HG03460 (cell line): Measurements from ENCODE around the gene ATP2C2.

Source experiments
- ATAC-seq: cut with Tn5 transposase; IDR thresholded peaks from one replicate; pipeline ENCODE4 v1.9.1; 2021; ENCODE audit not compliant: unreplicated experiment

ATP2C2 gene

GRCh38 chr16:84465154-84465553 lies 96.8 kb downstream of the ATP2C2 start:
- no peak for ATAC-seq

DNA sequence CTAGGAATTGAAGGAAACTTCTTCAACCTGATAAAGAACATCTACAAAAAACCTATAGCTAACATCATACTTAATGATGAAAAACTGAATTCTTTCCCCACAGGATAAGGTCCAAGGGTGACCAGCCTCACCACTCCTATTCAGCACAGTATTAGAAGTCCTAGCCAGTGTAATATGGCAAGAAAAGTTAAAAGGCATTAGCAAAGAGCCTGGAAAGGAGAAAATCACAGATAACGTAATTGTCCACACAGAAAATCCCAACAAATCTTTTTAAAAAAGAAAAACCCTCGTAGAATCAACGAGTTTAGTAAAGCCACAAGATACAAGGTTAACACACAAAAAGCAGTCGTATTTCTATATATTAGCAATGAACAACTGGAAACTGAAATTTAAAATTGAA lies 98.4 kb downstream of the ATP2C2 start:
- ATAC-seq: no peak

GRCh38 chr16:84467256-84467655 lies 98.9 kb downstream of the ATP2C2 start:
- ATAC-seq: no peak

DNA sequence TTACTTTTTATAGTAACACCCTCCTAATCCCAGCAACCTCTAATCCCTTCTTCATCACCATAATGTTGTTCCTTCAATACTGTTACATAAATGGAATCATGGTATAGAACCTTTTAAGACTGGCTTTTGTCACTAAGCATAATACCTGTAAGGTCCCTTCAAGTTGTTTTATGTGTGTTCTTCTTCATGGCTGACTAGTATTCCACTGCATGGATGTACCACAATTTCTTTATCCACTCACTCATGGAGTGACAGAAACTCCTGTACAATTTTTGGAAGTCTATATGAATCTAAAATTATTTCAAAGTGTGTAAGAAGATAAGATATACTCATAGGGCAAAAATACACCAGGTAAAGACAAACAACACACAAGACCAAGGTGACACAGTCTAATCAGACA lies 99.4 kb downstream of the ATP2C2 start:
- no peak for ATAC-seq

DNA sequence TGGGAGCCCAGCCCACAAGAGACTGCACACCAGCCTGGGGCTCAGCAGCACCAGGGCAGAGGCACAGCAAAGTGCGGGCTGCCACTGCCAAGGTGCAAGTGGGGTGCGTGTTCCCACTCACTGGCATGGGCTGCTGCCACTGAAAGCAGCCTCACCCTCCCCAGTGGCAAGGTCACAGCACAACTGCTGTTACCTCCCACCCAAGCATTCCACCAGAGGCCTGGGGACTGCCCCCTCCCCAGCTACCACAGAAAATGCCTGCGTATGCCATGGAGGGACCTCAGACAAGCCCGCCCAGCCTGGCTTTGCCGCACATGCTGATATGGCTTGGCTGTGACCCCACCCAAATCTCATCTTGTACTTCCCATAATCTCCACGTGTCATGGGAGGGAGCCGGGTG lies 103.0 kb downstream of the ATP2C2 start:
- no peak for ATAC-seq

DNA sequence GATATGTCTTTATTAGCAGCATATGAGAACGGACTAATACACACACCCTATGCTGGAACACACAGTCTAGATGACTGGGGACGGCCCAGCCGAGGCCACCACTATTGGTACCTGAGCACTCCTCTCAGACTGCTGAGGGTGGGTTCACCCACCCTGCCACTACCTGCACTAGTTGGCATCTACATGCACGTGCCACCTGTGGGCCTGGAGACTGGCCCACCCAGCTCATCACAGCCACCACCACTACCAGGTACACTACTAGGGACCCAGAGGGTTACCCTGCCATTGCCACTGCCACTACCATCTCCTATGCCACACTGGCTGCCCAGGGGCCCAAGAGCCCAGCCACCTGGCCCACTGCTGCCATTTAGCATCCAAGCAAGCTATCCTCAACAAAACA lies 103.6 kb downstream of the ATP2C2 start:
- no peak for ATAC-seq

GRCh38 chr16:84475643-84476240 lies 107.4 kb downstream of the ATP2C2 start:
- ATAC-seq: no peak

- ATAC-seq: no peak
Observed at GRCh38 chr16:84476401-84476800, 108.1 kb downstream of the ATP2C2 start.

- no peak for ATAC-seq
Observed at GRCh38 chr16:84477661-84478060, 109.3 kb downstream of the ATP2C2 start.

- ATAC-seq: no peak
Observed at GRCh38 chr16:84478172-84478947, 110.0 kb downstream of the ATP2C2 start.

DNA sequence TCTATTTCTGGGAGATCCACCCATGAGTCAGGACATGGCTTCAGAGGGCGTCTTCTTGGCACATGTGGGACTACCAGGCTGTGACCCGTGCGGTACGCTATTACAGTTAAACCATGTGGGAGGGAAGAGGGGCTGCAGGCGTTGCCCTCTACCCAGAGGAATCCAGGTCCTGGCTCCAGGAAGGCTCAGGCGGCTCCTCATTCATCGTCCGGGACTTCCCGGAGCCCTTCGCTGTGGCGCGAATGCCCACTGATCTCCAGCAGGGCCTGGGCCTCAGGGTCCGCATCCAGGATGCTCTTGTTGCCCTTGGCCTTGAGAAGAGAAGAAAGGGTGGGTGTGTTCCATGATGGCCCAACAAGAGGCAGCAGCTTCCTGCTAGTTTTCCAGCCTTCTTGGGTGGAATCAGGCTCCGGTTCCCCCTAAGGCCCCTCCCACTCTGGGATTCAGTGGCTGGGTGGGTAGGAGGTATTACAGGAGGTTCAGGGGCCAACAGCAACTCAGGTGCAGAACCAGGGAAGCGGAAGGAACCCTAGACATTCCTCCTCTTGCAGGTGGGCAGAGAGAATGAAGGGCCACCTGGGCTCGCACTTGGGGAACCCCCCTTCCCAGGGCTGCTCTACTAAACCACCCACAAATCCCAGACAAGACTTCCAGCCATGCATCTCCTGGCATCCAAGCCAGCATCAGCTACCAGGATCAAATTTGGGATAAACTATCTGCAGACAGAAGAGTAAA lies 111.5 kb downstream of the ATP2C2 start:
- ATAC-seq: no peak

DNA sequence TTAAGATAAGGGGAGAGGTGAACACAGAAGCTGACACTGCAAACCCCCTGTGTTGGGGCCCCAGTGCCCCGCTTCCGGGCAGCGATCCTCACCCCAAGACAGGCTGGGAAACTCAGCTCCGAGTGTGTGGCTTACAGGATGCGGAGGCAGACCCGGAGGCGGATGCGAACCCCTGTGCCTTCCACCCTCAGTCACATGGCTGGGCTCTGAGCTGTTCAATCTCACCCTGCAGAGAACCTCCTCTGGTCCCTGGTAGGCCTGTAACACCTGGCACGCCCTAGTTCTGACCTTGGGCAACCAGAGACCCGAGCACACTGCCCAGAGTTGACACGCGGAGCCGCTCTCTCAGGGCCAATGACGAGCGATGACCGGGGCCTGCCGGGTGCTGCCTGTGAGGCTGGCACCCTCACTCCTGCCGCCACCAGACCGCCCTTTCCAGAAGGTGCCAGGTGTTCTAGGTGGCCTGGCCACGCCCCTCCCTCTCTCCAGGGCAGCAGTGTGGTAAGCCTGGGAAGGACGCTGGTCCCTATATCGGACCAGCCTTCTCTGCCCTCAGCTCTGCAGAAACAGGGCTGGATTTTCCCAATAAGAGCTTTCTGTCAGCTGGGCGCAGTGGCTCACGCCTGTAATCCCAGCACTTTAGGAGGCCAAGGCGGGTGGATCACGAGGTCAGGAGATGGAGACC lies 112.9 kb downstream of the ATP2C2 start:
- ATAC-seq: no peak

GRCh38 chr16:84482001-84482891 lies 113.9 kb downstream of the ATP2C2 start:
- no peak for ATAC-seq

GRCh38 chr16:84482951-84483881 lies 114.9 kb downstream of the ATP2C2 start:
- ATAC-seq: no peak

DNA sequence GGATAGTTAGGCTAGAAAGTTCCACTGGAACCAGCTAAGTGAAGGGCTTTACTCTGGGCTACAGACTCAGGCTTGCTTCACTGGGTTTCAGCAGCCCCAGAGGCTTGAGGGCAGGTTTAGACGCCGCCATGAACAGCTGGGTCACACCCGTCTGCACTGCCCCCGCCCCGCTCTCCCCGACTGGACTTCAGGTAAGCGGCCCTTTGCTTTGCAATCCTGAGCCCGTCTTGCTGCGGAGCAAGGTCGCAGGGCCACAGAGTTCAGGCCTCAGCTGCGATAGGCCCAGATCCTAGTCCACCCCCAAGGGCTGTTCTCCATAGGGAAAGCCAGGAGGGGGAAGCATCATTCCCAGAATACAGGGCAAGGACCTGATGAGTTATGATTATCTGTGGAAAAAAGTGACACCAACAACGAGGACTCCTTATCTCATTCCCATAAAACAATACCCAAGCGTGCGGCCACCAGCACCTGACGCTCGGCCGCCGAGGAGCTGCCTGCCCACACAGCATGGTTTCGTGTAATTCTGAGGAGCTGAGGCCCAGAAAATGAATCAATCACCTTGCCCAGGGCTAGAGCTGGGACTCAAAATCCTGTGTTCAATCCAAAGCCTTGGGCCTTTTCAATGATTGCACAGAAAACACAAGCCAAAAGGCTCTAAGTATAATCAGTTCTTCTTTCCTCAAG lies 115.7 kb downstream of the ATP2C2 start:
- ATAC-seq: no peak

- ATAC-seq: no peak
Observed at GRCh38 chr16:84484579-84485254, 116.4 kb downstream of the ATP2C2 start.

DNA sequence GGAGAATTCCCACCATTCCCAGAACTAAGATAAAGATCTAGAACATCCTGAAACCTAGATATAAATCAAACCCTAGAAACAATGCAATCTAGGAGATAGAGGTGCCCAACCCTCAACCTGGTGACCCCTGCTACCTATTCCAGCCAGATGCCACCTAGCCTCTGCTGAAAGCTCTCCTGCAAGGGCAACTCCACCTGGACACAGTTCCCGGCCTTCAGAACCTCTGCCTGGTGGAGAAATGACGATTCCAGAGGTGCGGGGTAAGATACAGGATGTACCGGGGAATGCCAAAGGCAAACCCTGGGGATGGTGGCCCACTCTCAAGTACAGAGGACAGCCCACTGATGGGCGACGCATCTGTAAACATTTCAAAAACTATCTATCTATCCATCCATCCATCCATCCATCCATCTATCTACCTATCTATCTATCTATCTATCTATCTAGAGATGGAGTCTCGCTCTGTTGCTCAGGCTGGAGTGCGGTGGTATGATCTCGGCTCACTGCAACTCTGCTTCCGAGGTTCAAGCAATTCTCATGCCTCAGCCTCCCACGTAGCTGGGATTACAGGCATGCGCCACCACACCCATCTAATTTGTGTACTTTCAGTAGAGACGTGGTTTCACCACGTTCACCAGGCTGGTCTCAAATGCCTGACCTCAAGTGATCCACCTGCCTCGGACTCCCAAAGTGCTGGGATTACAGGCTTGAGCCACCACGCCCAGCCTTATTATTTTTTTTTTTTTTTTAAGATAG lies 117.1 kb downstream of the ATP2C2 start:
- no peak for ATAC-seq

DNA sequence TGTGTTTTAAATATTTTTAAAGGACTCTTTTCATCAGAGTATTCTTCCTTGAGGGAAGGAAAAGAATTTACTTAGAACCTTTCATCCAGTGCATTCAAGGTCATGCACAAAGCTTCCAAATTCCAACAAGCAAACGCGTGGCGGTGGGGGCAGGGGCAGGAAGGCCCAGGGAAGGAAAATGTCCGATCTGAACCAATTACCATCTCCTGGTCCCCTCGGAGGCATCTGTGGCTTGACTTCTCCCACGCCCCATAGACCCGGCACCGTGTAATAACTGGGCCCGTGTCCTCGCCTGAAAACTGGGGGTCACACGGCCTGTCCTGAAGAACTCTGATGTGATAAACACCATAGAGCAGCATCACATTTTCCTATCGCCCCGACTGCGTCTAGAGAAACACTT lies 117.8 kb downstream of the ATP2C2 start:
- no peak for ATAC-seq
